ENCODE data around the gene SH3GL2.

DNA sequence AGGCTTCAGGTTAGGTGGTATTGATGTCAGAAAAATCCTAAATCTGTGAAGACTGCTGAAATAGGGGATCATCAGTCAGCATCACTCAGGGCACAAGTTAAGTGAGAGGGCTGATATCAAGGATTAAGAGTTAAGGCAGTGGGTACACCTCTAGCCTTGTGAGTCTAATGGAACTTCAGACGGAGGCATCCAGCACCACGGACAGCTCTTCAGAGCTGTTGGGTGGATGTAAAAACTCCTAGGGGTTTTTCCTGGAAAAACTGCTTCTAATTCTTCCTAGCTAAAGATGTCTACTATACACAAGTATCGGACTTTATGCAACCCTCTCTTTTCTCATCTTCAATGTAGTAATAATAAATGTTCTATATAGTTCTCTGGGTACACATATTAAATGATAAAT lies 165.9 kb downstream of the SH3GL2 start:
- no peak for TF ChIP-seq CTCF (conservative IDR thresholded peaks at IDR 0.05)
- TF ChIP-seq ZFX (IDR thresholded peaks at IDR 0.05), result no peak

All from C4-2B (cell line).